Activated CD4-positive, alpha-beta T cell treated with anti-CD3 and anti-CD28 coated beads for 36 hours (primary cell): ENCODE measurements around the gene EGR1. TPM values are rescaled to one million over a fixed set of nuclear protein-coding genes. Genes with fewer than 3 reads are reported as not detected.

ENCODE experiments used
- ATAC-seq: fragments of 200-7000 bp; cut with Tn5 transposase; one replicate; pipeline ENCODE4 v1.10.0; 2021; ENCODE audit warnings: mild to moderate bottlenecking, moderate library complexity
- CTCF ChIA-PET: fragments of 350-600 bp; sonication (Branson Sonifier 250); formaldehyde crosslinking; loops from one replicate; lab custom pipeline; 2021; ENCODE audit warnings: antibody characterized with exemption; lab: Charles Lee
- POLR2A ChIA-PET: fragments of 350-600 bp; sonication (Branson Sonifier 250); formaldehyde crosslinking; loops from one replicate; lab custom pipeline; 2021; ENCODE audit warnings: antibody characterized with exemption, inconsistent platforms; lab: Charles Lee
- DNase-seq: peaks from one replicate; pipeline ENCODE4 v3.0.0-alpha.2; 2020
- H3K27ac Mint-ChIP-seq: one replicate; pipeline ENCODE4 v1.8.0; 2021; ENCODE audit warnings: mixed read lengths
- H3K27me3 Mint-ChIP-seq: one replicate; pipeline ENCODE4 v1.8.0; 2021; ENCODE audit warnings: mixed read lengths
- H3K36me3 Mint-ChIP-seq: one replicate; pipeline ENCODE4 v1.8.0; 2021; ENCODE audit warnings: low read depth, mixed read lengths
- H3K4me1 Mint-ChIP-seq: one replicate; pipeline ENCODE4 v1.8.0; 2021; ENCODE audit warnings: mixed read lengths
- H3K4me3 Mint-ChIP-seq: one replicate; pipeline ENCODE4 v1.8.0; 2021; ENCODE audit warnings: mild to moderate bottlenecking, moderate library complexity, mixed read lengths
- H3K9me3 Mint-ChIP-seq: one replicate; pipeline ENCODE4 v1.8.0; 2021; ENCODE audit warnings: low read depth, mixed read lengths
- intact Hi-C, 2 experiments: fragments of 100-400 bp; cut with DNase I in 1 of 2; cut with micrococcal nuclease in 1 of 2; formaldehyde crosslinking; loops; one replicate each; pipeline versions ENCODE4 v1.14.2 to v1.15.1; 2022 to 2024; cut with DNase I, micrococcal nuclease
- total RNA-seq, 2 experiments: library from RNA; stranded (reverse); gene quantifications; one replicate each; pipeline ENCODE4 v1.2.3, GENCODE V29; 2021

The EGR1 gene
- total RNA-seq, 2 experiments from 2014 or later, result 45.3 to 48.8 TPM

DNA sequence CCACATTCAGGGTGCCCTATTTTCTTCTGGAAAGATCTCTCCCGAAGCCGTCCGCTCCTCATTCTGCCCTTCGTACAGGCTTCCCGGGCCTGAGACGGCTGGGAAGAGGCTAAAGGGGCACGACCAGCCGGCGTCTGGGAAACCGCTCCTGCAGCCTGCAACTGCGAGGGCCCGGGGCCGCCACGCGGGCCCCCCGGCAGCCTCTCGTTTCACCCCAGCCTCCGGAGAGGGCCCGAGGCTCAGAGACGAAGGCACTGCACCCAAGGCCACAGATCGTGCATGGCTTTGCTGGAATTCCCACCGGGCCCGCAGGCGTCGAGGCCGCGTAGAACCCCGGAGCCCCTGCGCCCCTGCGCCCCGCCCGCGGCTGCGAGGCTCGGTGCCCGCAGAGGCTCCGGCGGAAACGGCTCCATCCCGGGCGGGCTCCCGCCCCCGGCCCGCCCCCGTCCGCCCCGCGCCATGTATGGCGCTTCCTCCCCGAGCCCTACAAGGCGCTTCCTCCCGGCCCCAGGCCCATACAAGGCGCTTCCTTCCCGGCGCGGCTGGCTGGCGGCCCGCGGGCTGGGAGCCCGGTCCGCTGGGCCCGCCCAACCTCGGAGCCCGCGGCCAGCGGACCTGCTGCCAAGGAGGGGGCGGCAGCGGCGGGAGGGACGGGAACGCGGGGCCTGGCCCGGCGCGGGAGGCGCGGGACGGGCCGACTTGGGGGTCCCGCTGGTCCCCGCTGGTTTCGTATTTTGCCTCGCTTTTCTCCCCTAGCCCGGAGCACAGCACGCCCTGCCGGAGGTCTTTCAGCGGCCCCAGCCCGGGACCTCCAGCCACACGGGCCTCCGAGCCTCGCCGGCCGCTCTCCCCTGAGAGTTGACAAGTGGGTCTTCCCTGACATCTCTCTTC lies 26.6 kb downstream of the EGR1 start:
- Mint-ChIP-seq H3K36me3 (no peaks in the 10 kb centered on the region), H3K27ac (peak overlapping the region; percentile 79), H3K4me3 (peak overlapping the region; percentile 84), H3K9me3 (no peaks in the 10 kb centered on the region), H3K27me3 (peaks cover 23% of the 10 kb centered on the region), H3K4me1 (peaks cover 15% of the 10 kb centered on the region)
- DNase-seq, result peak; percentile 92
- ChIA-PET POLR2A (interaction anchor here (0.5 kb wide), 1 partner anchor 844 kb away, joined by 6 read pairs; no protein-coding TSS in a partner anchor), CTCF (interaction anchor here (1.3 to 2.0 kb wide), 3 partner anchors 11 to 27 kb away, joined by 4 to 13 read pairs (median 10); partner anchors contain the start of gene EGR1)
- intact Hi-C loops, result loop anchor here (1.0 to 2.0 kb wide), 7 partner anchors 27 to 460 kb away; partner anchors contain the start of genes EGR1 (in 2 of the 2), BRD8 (in 1 of the 2), CDC23 (in 1 of the 2) and ETF1 (in 1 of the 2)
- peak; percentile 99 for ATAC-seq

DNA sequence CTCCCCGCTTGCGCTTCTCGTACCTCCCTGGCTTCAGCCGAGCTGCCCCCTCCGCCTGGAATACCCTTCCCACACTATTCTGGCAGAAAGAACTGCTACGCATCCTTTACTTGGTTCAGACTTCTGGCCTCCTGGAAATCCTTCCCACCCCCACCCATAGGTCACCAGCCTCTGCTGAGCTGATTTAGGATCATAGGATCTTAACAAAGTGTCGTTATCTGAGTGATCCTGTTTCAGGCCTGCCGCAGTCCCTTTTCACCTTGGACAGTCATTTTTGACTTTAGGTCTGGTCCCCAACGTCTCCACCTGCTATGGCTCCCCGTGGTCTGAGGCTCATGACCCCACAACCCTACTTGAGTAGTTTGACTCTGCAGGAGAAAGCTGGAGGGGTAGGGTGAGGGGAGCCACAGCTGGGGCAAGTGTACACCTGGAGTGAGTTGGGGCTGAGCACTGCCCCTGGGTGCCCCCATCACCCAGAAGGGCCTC lies 27.3 kb downstream of the EGR1 start:
- DNase-seq, result no peak
- Mint-ChIP-seq H3K9me3 (no peaks in the 10 kb centered on the region), H3K4me1 (peaks cover 15% of the 10 kb centered on the region), H3K36me3 (no peaks in the 10 kb centered on the region), H3K4me3 (peak overlapping the region; percentile 84), H3K27ac (peak overlapping the region; percentile 79), H3K27me3 (peaks cover 23% of the 10 kb centered on the region)
- intact Hi-C loops, result loop anchor here (1.0 to 2.0 kb wide), 7 partner anchors 27 to 460 kb away; partner anchors contain the start of genes EGR1 (in 2 of the 2), BRD8 (in 1 of the 2), CDC23 (in 1 of the 2) and ETF1 (in 1 of the 2)
- ChIA-PET POLR2A (interaction anchor here (0.7 to 1.3 kb wide), 3 partner anchors 28 to 83 kb away, joined by 3 to 8 read pairs (median 4); partner anchors contain the start of gene EGR1), CTCF (interaction anchor here (1.3 to 2.0 kb wide), 3 partner anchors 11 to 28 kb away, joined by 4 to 13 read pairs (median 10); partner anchors contain the start of gene EGR1)
- ATAC-seq, result no peak

DNA sequence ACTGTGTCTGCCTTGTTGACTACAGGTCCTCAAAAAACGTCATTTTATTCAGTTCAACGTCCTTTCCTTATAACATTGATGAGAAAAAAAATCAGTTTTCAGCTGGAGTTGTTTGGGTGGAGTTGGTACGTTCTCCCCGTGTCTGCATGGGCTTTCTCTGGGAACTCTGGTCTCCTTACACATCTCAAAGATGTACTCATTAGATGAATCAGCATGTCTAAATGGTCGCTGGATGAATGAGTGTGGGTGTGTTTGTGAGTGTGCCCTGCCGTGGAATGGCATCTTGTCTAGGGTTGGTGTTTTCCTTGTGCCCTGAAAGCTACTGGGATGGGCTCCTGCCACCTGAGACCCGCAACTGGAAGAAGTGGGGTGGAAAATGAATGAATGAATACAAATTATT lies 30.1 kb downstream of the EGR1 start:
- Mint-ChIP-seq H3K4me1 (peaks cover 15% of the 10 kb centered on the region), H3K27ac (no peak overlapping the region), H3K27me3 (peaks cover 14% of the 10 kb centered on the region), H3K9me3 (no peaks in the 10 kb centered on the region), H3K4me3 (no peak overlapping the region), H3K36me3 (no peaks in the 10 kb centered on the region)
- ChIA-PET CTCF (interaction anchor here (1.9 kb wide), 1 partner anchor 9 kb away, joined by 7 read pairs; no protein-coding TSS in a partner anchor), POLR2A (no interaction called here)
- DNase-seq, result no peak
- no peak for ATAC-seq
- intact Hi-C loops, result no loop called here

DNA sequence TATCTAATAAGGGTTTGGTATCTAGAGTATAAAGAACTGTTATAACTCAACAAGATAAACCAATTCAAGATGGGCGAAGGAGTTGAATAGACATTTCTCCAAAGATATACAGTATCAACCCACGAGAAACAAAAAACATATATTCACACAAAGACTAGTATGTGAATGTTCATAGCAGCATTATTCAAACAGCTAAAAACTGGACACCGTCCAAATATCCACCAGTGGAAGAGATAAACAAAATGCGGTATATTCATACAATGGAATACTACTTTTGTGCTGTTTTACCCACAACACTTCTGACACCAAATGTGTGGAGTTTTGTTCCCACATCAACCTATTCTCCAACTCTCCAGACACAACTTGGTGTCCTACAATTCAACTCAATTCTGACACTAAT lies 33.1 kb downstream of the EGR1 start:
- Mint-ChIP-seq H3K27ac (no peak overlapping the region), H3K27me3 (peaks cover 2% of the 10 kb centered on the region), H3K4me1 (no peaks in the 10 kb centered on the region), H3K36me3 (no peaks in the 10 kb centered on the region), H3K4me3 (no peak overlapping the region), H3K9me3 (no peaks in the 10 kb centered on the region)
- CTCF ChIA-PET, result interaction anchor here (0.6 to 1.1 kb wide), 3 partner anchors 33 to 55 kb away, joined by 3 read pairs; partner anchors contain the start of gene EGR1
- no peak for DNase-seq
- intact Hi-C loops, result no loop called here
- POLR2A ChIA-PET, result no interaction called here
- no peak for ATAC-seq

- Mint-ChIP-seq H3K4me1 (no peaks in the 10 kb centered on the region), H3K36me3 (no peaks in the 10 kb centered on the region), H3K4me3 (no peak overlapping the region), H3K27ac (no peak overlapping the region), H3K27me3 (no peaks in the 10 kb centered on the region), H3K9me3 (no peaks in the 10 kb centered on the region)
- ATAC-seq, result no peak
- ChIA-PET POLR2A (no interaction called here), CTCF (interaction anchor here (0.6 to 4.8 kb wide), 8 partner anchors 9 to 140 kb away, joined by 3 to 62 read pairs (median 4); partner anchors contain the start of gene EGR1)
- DNase-seq, result no peak
- intact Hi-C loops, result loop anchor here in 1 of 2 experiments (2.0 kb wide), 1 partner anchor 423 kb away; no protein-coding TSS in a partner anchor
Observed at GRCh38 chr5:138502121-138502520, 36.8 kb downstream of the EGR1 start.

DNA sequence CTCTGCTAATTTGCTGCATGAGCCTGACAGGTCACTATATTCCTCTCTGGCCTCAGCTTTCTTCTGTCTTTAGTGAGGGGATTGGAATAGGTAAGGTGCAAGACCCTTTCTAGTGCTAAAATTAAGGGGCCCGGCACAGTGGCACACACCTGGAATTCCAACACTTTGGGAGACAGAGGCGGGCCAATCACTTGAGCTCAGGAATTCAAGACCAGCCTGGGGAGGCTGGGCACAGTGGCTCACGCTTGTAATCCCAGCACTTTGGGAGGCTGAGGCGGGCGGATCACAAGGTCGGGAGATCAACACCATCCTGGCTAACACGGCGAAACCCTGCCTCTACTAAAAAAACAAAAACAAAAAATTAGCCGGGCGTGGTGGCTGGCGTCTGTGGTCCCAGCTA lies 37.2 kb downstream of the EGR1 start:
- H3K27ac Mint-ChIP-seq, result no peak overlapping the region
- intact Hi-C loops, result loop anchor here in 1 of 2 experiments (2.0 kb wide), 1 partner anchor 424 kb away; no protein-coding TSS in a partner anchor
- POLR2A ChIA-PET, result no interaction called here
- no peak overlapping the region for H3K4me3 Mint-ChIP-seq
- DNase-seq (no peak), ATAC-seq (no peak)
- CTCF ChIA-PET, result interaction anchor here (0.8 to 4.8 kb wide), 12 partner anchors 10 to 77 kb away, joined by 3 to 62 read pairs (median 6); partner anchors contain the start of gene EGR1
- peaks cover 4% of the 10 kb centered on the region for H3K36me3 Mint-ChIP-seq
- no peaks in the 10 kb centered on the region for H3K27me3 Mint-ChIP-seq
- H3K4me1 Mint-ChIP-seq, result no peaks in the 10 kb centered on the region
- no peaks in the 10 kb centered on the region for H3K9me3 Mint-ChIP-seq

- Mint-ChIP-seq H3K36me3 (peaks cover 11% of the 10 kb centered on the region), H3K27me3 (no peaks in the 10 kb centered on the region), H3K27ac (no peak overlapping the region), H3K9me3 (no peaks in the 10 kb centered on the region), H3K4me1 (no peaks in the 10 kb centered on the region), H3K4me3 (no peak overlapping the region)
- ChIA-PET CTCF (interaction anchor here (0.5 to 4.8 kb wide), 39 partner anchors 8 to 786 kb away, joined by 3 to 62 read pairs (median 5); partner anchors contain the start of genes CDC25C, EGR1, ETF1 and KIF20A), POLR2A (interaction anchor here (0.7 to 1.5 kb wide), 3 partner anchors 33 to 55 kb away, joined by 3 to 8 read pairs (median 3); partner anchors contain the start of gene EGR1)
- peak; percentile 44 for DNase-seq
- ATAC-seq, result peak; percentile 79
- intact Hi-C loops, result loop anchor here (1.0 to 2.0 kb wide), 4 partner anchors 39 to 425 kb away; partner anchors contain the start of gene KIF20A (in 1 of the 2)
Observed at GRCh38 chr5:138503487-138504270, 38.4 kb downstream of the EGR1 start.

DNA sequence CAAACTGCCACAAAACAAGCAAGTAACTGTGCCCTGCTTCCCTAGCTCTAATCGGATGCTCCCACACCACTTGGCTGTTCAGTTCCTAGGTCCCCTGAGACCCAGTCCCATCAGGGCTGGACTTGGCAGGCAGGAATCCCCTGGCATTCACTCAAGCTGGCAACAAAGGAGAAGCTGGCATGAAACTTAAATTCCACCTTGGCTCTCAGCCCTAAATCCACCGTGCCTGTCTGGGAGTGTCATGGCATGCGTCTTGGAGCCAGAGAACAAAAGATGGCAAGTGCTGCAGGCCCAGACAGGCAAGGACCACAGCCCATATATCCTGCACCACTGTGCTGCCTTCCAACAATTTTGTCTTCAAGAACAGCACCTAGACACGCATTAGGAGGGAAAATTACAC lies 39.5 kb downstream of the EGR1 start:
- DNase-seq, result no peak
- ChIA-PET CTCF (interaction anchor here (0.6 to 4.8 kb wide), 17 partner anchors 9 to 437 kb away, joined by 3 to 62 read pairs (median 6); partner anchors contain the start of genes ETF1 and REEP2), POLR2A (interaction anchor here (0.6 kb wide), 2 partner anchors 21 to 372 kb away, joined by 3 read pairs; no protein-coding TSS in a partner anchor)
- no peaks in the 10 kb centered on the region for H3K27me3 Mint-ChIP-seq
- ATAC-seq, result no peak
- H3K4me1 Mint-ChIP-seq, result no peaks in the 10 kb centered on the region
- H3K9me3 Mint-ChIP-seq, result no peaks in the 10 kb centered on the region
- no peak overlapping the region for H3K4me3 Mint-ChIP-seq
- H3K36me3 Mint-ChIP-seq, result peaks cover 18% of the 10 kb centered on the region
- intact Hi-C loops, result no loop called here
- H3K27ac Mint-ChIP-seq, result no peak overlapping the region

- CTCF ChIA-PET, result interaction anchor here (1.0 kb wide), 1 partner anchor 51 kb away, joined by 4 read pairs; no protein-coding TSS in a partner anchor
- peaks cover 29% of the 10 kb centered on the region for H3K36me3 Mint-ChIP-seq
- POLR2A ChIA-PET, result no interaction called here
- no peak overlapping the region for H3K27ac Mint-ChIP-seq
- H3K9me3 Mint-ChIP-seq, result no peaks in the 10 kb centered on the region
- intact Hi-C loops, result no loop called here
- H3K27me3 Mint-ChIP-seq, result no peaks in the 10 kb centered on the region
- ATAC-seq (no peak), DNase-seq (no peak)
- H3K4me1 Mint-ChIP-seq, result no peaks in the 10 kb centered on the region
- H3K4me3 Mint-ChIP-seq, result no peak overlapping the region
Observed at GRCh38 chr5:138506370-138507306, 41.4 kb downstream of the EGR1 start.
